Measurements from ENCODE around the gene AUH. TPM values are rescaled to one million over a fixed set of nuclear protein-coding genes. Genes with fewer than 3 reads are reported as not detected.

Gene AUH
- total and polyA plus RNA-seq, 4 experiments from 2014 or later, result 9.9 to 25.2 (median 20.7) TPM

GRCh38 chr9:91241909-91242308 lies 119.8 kb downstream of the AUH start:
- no peak for DNase-seq
- Histone ChIP-seq H3K4me1 (ENCODE audit: insufficient read depth, low read length) (peaks cover 5% of the 10 kb centered on the region), H3K9me3 (ENCODE audit: control insufficient read depth in 1 of 2, low read length in 2 of 2) (no peaks in the 10 kb centered on the region), H3K36me3 (ENCODE audit: insufficient read depth, low read length) (no peaks in the 10 kb centered on the region), H3K27me3 (ENCODE audit: insufficient read depth, low read length) (no peaks in the 10 kb centered on the region), H3K4me3 (ENCODE audit: low read length in 2 of 2) (no peak overlapping the region), H3K27ac (ENCODE audit: low read depth, low read length) (no peak overlapping the region)
- ChIA-PET CTCF (ENCODE audit: partially characterized antibody) (no interaction called here), POLR2A (ENCODE audit: partially characterized antibody) (interaction anchor here (0.7 kb wide), 1 partner anchor 48 kb away, joined by 3 read pairs; no protein-coding TSS in a partner anchor)
- peaks cover 2 to 11% of the 10 kb centered on the region in 2 donors for H3K36me3 Mint-ChIP-seq
- intact Hi-C loops (cut with micrococcal nuclease), result no loop called here
- no peaks in the 10 kb centered on the region for H3K27me3 Mint-ChIP-seq
- no peaks in the 10 kb centered on the region for H3K9me3 Mint-ChIP-seq
- H3K27ac Mint-ChIP-seq, result no peak overlapping the region
- no peak overlapping the region for H3K4me3 Mint-ChIP-seq
- peaks cover 8 to 19% (median 11%) of the 10 kb centered on the region in 4 donors for H3K4me1 Mint-ChIP-seq

- Histone ChIP-seq H3K4me3 (ENCODE audit: low read length in 2 of 2) (no peak overlapping the region), H3K4me1 (ENCODE audit: insufficient read depth, low read length) (no peaks in the 10 kb centered on the region), H3K36me3 (ENCODE audit: insufficient read depth, low read length) (no peaks in the 10 kb centered on the region), H3K27me3 (ENCODE audit: insufficient read depth, low read length) (no peaks in the 10 kb centered on the region), H3K27ac (ENCODE audit: low read depth, low read length) (no peak overlapping the region), H3K9me3 (ENCODE audit: control insufficient read depth in 1 of 2, low read length in 2 of 2) (no peaks in the 10 kb centered on the region)
- Mint-ChIP-seq H3K9me3 (no peaks in the 10 kb centered on the region), H3K4me3 (no peak overlapping the region), H3K36me3 (peaks cover 2 to 11% of the 10 kb centered on the region in 2 donors), H3K4me1 (peaks cover 2 to 9% (median 6%) of the 10 kb centered on the region in 4 donors), H3K27me3 (no peaks in the 10 kb centered on the region), H3K27ac (no peak overlapping the region)
- intact Hi-C loops (cut with micrococcal nuclease), result no loop called here
- POLR2A ChIA-PET (ENCODE audit: partially characterized antibody), result no interaction called here
- CTCF ChIA-PET (ENCODE audit: partially characterized antibody), result no interaction called here
- no peak for DNase-seq
Measured at GRCh38 chr9:91240596-91241165, 121.0 kb downstream of the AUH start.

- H3K36me3 ChIP-seq (ENCODE audit: insufficient read depth, low read length), result no peaks in the 10 kb centered on the region
- ChIA-PET POLR2A (ENCODE audit: partially characterized antibody) (no interaction called here), CTCF (ENCODE audit: partially characterized antibody) (no interaction called here)
- H3K4me1 ChIP-seq (ENCODE audit: insufficient read depth, low read length), result no peaks in the 10 kb centered on the region
- H3K9me3 ChIP-seq (ENCODE audit: control insufficient read depth in 1 of 2, low read length in 2 of 2), result no peaks in the 10 kb centered on the region
- intact Hi-C loops (cut with micrococcal nuclease), result no loop called here
- no peak for DNase-seq
- Mint-ChIP-seq H3K4me1 (no peaks in the 10 kb centered on the region), H3K9me3 (no peaks in the 10 kb centered on the region), H3K4me3 (no peak overlapping the region), H3K27ac (no peak overlapping the region), H3K36me3 (peaks cover 2 to 11% of the 10 kb centered on the region in 2 donors), H3K27me3 (no peaks in the 10 kb centered on the region)
- H3K27ac ChIP-seq (ENCODE audit: low read depth, low read length), result no peak overlapping the region
- H3K4me3 ChIP-seq (ENCODE audit: low read length in 2 of 2), result no peak overlapping the region
- no peaks in the 10 kb centered on the region for H3K27me3 ChIP-seq (ENCODE audit: insufficient read depth, low read length)
Measured at GRCh38 chr9:91239367-91240111, 122.2 kb downstream of the AUH start.

GRCh38 chr9:91234523-91234922 lies 127.2 kb downstream of the AUH start:
- ChIA-PET POLR2A (ENCODE audit: partially characterized antibody) (no interaction called here), CTCF (ENCODE audit: partially characterized antibody) (no interaction called here)
- Histone ChIP-seq H3K4me3 (ENCODE audit: low read length in 2 of 2) (no peak overlapping the region), H3K27ac (ENCODE audit: low read depth, low read length) (no peak overlapping the region), H3K9me3 (ENCODE audit: control insufficient read depth in 1 of 2, low read length in 2 of 2) (no peaks in the 10 kb centered on the region), H3K36me3 (ENCODE audit: insufficient read depth, low read length) (no peaks in the 10 kb centered on the region), H3K4me1 (ENCODE audit: insufficient read depth, low read length) (no peaks in the 10 kb centered on the region), H3K27me3 (ENCODE audit: insufficient read depth, low read length) (no peaks in the 10 kb centered on the region)
- Mint-ChIP-seq H3K9me3 (no peaks in the 10 kb centered on the region), H3K4me3 (no peak overlapping the region), H3K4me1 (no peaks in the 10 kb centered on the region), H3K27me3 (no peaks in the 10 kb centered on the region), H3K36me3 (peaks cover 2 to 18% of the 10 kb centered on the region in 2 donors), H3K27ac (no peak overlapping the region)
- no peak for DNase-seq
- intact Hi-C loops (cut with micrococcal nuclease), result no loop called here

GRCh38 chr9:91231619-91232018 lies 130.1 kb downstream of the AUH start:
- H3K9me3 Mint-ChIP-seq, result peaks cover 0 to 5% (median 0%) of the 10 kb centered on the region in 8 donors

GRCh38 chr9:91223000-91223399 lies 138.7 kb downstream of the AUH start:
- H3K27me3 ChIP-seq (ENCODE audit: insufficient read depth, low read length), result no peaks in the 10 kb centered on the region
- H3K9me3 ChIP-seq (ENCODE audit: control insufficient read depth in 1 of 2, low read length in 2 of 2), result no peaks in the 10 kb centered on the region
- H3K4me1 ChIP-seq (ENCODE audit: insufficient read depth, low read length), result no peaks in the 10 kb centered on the region
- H3K27ac ChIP-seq (ENCODE audit: low read depth, low read length), result no peak overlapping the region
- H3K4me3 Mint-ChIP-seq, result no peak overlapping the region
- H3K27ac Mint-ChIP-seq, result no peak overlapping the region
- no peaks in the 10 kb centered on the region for H3K4me1 Mint-ChIP-seq
- intact Hi-C loops (cut with micrococcal nuclease), result no loop called here
- ChIA-PET CTCF (ENCODE audit: partially characterized antibody) (no interaction called here), POLR2A (ENCODE audit: partially characterized antibody) (no interaction called here)
- H3K36me3 Mint-ChIP-seq, result peaks cover 16 to 19% of the 10 kb centered on the region in 2 donors
- DNase-seq, result no peak
- H3K4me3 ChIP-seq (ENCODE audit: low read length in 2 of 2), result no peak overlapping the region
- no peaks in the 10 kb centered on the region for H3K36me3 ChIP-seq (ENCODE audit: insufficient read depth, low read length)
- no peaks in the 10 kb centered on the region for H3K9me3 Mint-ChIP-seq
- H3K27me3 Mint-ChIP-seq, result no peaks in the 10 kb centered on the region

More at GRCh38 chr9:91231619-91232018, 130.1 kb downstream of the AUH start:
- Mint-ChIP-seq H3K4me1 (no peaks in the 10 kb centered on the region), H3K4me3 (no peak overlapping the region), H3K27me3 (no peaks in the 10 kb centered on the region), H3K27ac (no peak overlapping the region), H3K36me3 (peaks cover 2 to 18% of the 10 kb centered on the region in 2 donors)
- H3K27ac ChIP-seq (ENCODE audit: low read depth, low read length), result no peak overlapping the region
- no peak overlapping the region for H3K4me3 ChIP-seq (ENCODE audit: low read length in 2 of 2)
- no peak for DNase-seq
- intact Hi-C loops (cut with micrococcal nuclease), result no loop called here
- CTCF ChIA-PET (ENCODE audit: partially characterized antibody), result no interaction called here
- no peaks in the 10 kb centered on the region for H3K4me1 ChIP-seq (ENCODE audit: insufficient read depth, low read length)
- POLR2A ChIA-PET (ENCODE audit: partially characterized antibody), result no interaction called here
- no peaks in the 10 kb centered on the region for H3K27me3 ChIP-seq (ENCODE audit: insufficient read depth, low read length)
- H3K36me3 ChIP-seq (ENCODE audit: insufficient read depth, low read length), result no peaks in the 10 kb centered on the region
- H3K9me3 ChIP-seq (ENCODE audit: control insufficient read depth in 1 of 2, low read length in 2 of 2), result no peaks in the 10 kb centered on the region

- DNase-seq, result no peak
- Histone ChIP-seq H3K9me3 (ENCODE audit: control insufficient read depth in 1 of 2, low read length in 2 of 2) (no peaks in the 10 kb centered on the region), H3K36me3 (ENCODE audit: insufficient read depth, low read length) (no peaks in the 10 kb centered on the region), H3K27ac (ENCODE audit: low read depth, low read length) (no peak overlapping the region), H3K27me3 (ENCODE audit: insufficient read depth, low read length) (no peaks in the 10 kb centered on the region), H3K4me3 (ENCODE audit: low read length in 2 of 2) (no peak overlapping the region), H3K4me1 (ENCODE audit: insufficient read depth, low read length) (no peaks in the 10 kb centered on the region)
- Mint-ChIP-seq H3K9me3 (no peaks in the 10 kb centered on the region), H3K4me3 (no peak overlapping the region), H3K36me3 (peaks cover 16 to 19% of the 10 kb centered on the region in 2 donors), H3K27me3 (no peaks in the 10 kb centered on the region), H3K27ac (no peak overlapping the region), H3K4me1 (no peaks in the 10 kb centered on the region)
- intact Hi-C loops (cut with micrococcal nuclease), result no loop called here
- ChIA-PET CTCF (ENCODE audit: partially characterized antibody) (no interaction called here), POLR2A (ENCODE audit: partially characterized antibody) (no interaction called here)
Measured at GRCh38 chr9:91222457-91222856, 139.3 kb downstream of the AUH start.

All from CD4-positive, alpha-beta memory T cell (primary cell).